GM10248 (cell line): ENCODE results near the gene NPY2R.

Experiments
- CTCF ChIA-PET: fragments of 300-600 bp; sonication (Branson Sonifier 250); formaldehyde crosslinking; extraction: SDS; loops from one replicate; lab custom pipeline; 2021; ENCODE audit warnings: antibody characterized with exemption; lab: Yijun Ruan, JAX
- POLR2A ChIA-PET: fragments of 350-650 bp; sonication (Branson Sonifier 250); formaldehyde crosslinking; extraction: SDS; loops from one replicate; lab custom pipeline; 2020; ENCODE audit warnings: antibody characterized with exemption; lab: Yijun Ruan, JAX
- DNase-seq: peaks from one replicate; pipeline ENCODE4 v3.0.0; 2012; ENCODE audit errors: extremely low spot score
- TF ChIP-seq, protein P1 (sequence below): IDR thresholded peaks from 2 replicates; pipeline ENCODE4 v1.5.1; 2012; ENCODE audit warnings: mild to moderate bottlenecking, low read depth; ENCODE audit errors: extremely low read depth, missing control alignments, control extremely low read depth

Gene NPY2R

DNA sequence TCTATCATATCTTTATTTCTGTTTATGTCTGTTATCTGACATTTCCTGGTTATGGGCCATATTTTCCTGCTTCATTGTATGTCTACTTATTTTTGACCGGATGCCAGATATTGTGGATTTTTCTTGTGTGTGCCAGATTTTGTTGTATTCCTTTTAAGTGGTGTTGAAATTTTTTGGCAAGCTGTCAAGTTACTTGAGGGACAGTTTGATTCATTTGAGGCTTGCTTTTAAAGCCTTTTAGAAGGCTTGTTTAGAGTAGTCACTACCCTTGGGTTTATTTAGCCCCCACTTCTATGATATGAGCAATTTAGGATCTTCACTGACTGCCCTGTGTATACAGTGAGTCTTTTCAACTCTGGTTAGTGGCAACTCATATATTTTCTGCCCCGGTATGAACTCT, 29.2 kb upstream of the NPY2R start:
- no peak for DNase-seq
- CTCF ChIA-PET, result no interaction called here
- TF ChIP-seq, protein P1, sequence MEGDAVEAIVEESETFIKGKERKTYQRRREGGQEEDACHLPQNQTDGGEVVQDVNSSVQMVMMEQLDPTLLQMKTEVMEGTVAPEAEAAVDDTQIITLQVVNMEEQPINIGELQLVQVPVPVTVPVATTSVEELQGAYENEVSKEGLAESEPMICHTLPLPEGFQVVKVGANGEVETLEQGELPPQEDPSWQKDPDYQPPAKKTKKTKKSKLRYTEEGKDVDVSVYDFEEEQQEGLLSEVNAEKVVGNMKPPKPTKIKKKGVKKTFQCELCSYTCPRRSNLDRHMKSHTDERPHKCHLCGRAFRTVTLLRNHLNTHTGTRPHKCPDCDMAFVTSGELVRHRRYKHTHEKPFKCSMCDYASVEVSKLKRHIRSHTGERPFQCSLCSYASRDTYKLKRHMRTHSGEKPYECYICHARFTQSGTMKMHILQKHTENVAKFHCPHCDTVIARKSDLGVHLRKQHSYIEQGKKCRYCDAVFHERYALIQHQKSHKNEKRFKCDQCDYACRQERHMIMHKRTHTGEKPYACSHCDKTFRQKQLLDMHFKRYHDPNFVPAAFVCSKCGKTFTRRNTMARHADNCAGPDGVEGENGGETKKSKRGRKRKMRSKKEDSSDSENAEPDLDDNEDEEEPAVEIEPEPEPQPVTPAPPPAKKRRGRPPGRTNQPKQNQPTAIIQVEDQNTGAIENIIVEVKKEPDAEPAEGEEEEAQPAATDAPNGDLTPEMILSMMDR, result no peak
- POLR2A ChIA-PET, result no interaction called here

DNA sequence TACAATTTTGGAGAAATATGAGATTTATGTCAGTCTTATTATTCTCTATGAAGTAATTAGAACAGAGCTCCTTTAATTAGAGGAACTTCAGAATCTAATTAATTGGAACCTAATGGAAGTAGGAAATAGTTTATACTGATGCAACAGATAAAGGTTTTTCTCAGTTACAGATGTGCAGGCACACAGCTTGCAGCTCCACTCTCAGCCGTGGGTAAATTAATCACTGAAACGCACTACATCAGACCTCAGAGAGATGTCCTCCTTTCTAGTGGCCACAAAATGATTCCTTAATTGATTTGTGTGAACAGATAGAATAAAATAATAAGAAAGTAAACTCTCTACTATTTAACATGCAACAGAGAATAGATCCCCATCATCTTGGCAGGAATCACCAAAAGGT, 21.5 kb upstream of the NPY2R start:
- POLR2A ChIA-PET, result no interaction called here
- TF ChIP-seq, protein P1, result no peak
- CTCF ChIA-PET, result no interaction called here
- DNase-seq, result no peak

DNA sequence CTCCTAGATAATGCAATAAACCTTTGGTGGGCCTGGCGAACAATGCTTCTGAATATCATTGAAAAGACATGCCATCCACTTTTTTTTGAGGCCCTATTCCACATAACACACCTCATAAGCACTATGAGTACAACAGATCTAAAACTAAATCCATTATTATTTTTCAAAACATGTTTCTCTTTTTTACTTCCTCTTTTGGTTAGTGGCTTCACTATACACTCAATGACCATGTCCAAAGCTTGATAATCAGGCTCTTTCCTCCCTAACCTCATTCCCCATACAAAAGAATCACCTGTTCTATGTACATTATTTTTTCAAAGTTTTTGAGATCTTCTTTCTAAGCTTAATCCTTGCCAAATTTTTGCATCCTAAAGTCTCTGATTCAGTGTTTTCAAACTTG, 20.4 kb upstream of the NPY2R start:
- ChIA-PET POLR2A (no interaction called here), CTCF (no interaction called here)
- DNase-seq, result no peak
- TF ChIP-seq, protein P1, result no peak

DNA sequence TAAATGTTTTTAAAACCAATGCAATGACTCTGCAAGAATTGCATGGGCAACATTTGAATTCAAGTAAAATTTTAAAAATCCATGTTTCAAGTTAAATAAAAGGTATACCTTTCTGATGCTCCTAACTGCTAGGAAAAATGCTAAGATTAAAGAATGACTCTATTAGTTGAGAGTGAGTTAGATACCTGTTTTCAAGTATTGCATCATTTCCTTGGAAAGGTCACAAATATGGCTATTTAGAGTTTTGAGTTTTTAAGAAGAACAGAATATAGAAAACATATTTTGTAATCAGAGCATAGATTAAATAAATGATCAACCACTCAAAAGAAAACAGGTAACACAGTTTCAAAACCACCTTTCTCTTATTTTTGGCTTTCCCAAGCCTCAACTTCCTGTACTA, 18.3 kb upstream of the NPY2R start:
- TF ChIP-seq, protein P1, result no peak
- CTCF ChIA-PET, result no interaction called here
- POLR2A ChIA-PET, result no interaction called here
- DNase-seq, result no peak

DNA sequence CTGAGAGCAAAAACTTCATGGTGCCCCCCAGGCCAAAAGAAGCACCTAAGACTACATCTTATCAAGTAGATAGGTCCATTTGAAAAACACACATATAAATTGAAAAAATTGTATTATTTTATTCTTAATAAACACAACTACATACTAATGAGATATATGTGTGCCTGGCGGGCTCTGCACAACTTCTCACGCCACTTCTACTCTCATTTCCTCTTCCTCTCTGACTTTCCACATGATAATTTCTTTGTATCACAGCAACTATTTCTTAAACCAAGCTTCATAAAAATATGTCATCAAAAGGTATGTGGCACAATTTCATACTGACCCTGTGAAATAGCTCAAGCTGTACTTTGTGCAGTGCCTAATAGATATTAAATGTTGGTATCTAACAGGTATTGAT, 10.7 kb upstream of the NPY2R start:
- CTCF ChIA-PET, result interaction anchor here (1.7 kb wide), 1 partner anchor 44 kb away, joined by 4 read pairs; no protein-coding TSS in a partner anchor
- DNase-seq, result no peak
- TF ChIP-seq, protein P1, result no peak
- POLR2A ChIA-PET, result no interaction called here

DNA sequence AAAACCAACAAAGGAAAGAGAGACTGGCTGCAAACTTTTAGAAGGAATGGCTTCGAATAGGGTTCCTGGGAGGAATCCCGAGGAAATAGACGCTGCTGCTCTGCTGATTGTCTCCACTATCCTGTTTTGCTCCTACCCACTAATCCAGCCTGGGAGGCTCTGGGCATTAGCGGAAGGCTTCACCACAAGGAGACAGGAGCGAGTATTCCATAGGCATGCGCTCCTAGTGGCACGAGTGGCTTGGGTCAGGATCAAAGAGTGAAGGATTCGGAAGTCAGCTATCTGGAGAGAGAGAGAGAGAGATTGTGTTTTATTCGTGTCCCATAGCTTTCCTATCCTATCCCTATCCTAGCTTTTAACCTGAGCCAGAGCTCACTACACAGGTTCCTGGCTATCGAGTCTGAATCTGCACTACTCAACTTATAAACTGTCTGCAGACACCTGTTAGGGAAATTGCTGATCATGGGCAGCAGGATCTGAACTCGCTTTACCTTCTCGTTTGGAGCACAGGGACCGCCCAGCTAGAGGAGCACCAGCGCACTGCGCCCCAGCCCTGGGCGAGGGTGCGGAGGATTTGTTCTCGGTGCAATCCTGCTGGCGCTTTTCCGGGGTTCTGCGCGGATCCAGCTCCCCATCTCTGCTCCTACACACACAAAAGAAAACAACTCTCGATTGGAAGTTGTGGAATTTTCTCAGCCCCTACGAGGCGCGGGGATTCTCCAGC, 740 bp upstream of the NPY2R start:
- ChIA-PET CTCF (no interaction called here), POLR2A (no interaction called here)
- TF ChIP-seq, protein P1, result no peak
- no peak for DNase-seq
